Measurements from ENCODE around the gene ARRDC4. TPM values are rescaled to one million over a fixed set of nuclear protein-coding genes. Genes with fewer than 3 reads are reported as not detected.

ARRDC4 gene
- total and polyA plus RNA-seq, 2 of the 8 experiments (the other 6 are each of a cell fraction or from before 2014, with no cell fraction given), result 3.5 to 3.8 TPM

DNA sequence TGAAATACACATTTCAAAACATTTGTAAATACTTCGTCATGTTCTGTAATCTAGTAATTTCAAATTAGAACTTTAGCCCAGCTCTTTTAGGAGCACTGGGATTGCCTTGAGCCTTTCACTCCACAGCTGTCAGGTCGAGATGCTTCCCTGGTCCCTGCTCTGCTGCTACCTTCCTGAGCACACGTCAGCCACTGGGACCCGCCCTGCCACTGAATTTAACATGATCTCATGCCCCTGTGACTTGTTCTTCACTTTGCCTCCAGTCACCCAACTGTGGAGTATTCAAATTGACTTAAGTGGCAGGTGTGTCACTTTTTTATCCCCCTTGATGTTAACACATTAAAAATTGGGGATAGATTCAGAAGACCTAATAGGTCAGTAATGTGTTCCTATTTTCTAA, 3.3 kb downstream of the ARRDC4 start (continued):
- TF ChIP-seq CTBP2 (IDR thresholded peaks at IDR 0.05; ENCODE audit: borderline replicate concordance, insufficient read depth, insufficient read length, low read length) (no peak), TEAD4 (IDR thresholded peaks at IDR 0.05; ENCODE audit: low read depth, low read length) (no peak), BCL11A (IDR thresholded peaks at IDR 0.05; ENCODE audit: low read depth in 2 of 2, low read length in 2 of 2) (no peak), ASH2L (IDR thresholded peaks at IDR 0.05; ENCODE audit: low read length) (no peak), SP2 (IDR thresholded peaks at IDR 0.05; ENCODE audit: low read length) (no peak), SIX5 (IDR thresholded peaks at IDR 0.05; ENCODE audit: low read depth, low read length) (no peak)
- TF ChIP-seq, protein P1, sequence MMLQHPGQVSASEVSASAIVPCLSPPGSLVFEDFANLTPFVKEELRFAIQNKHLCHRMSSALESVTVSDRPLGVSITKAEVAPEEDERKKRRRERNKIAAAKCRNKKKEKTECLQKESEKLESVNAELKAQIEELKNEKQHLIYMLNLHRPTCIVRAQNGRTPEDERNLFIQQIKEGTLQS (IDR thresholded peaks at IDR 0.05; ENCODE audit: insufficient read depth, low read depth, low read length), result no peak

Measured in H1 (cell line).